ENCODE data around the gene ZNF117.
"Not testable (repeated sequence)": the region's sequence is repeated elsewhere in the genome, so short reads cannot be mapped to it uniquely, and the experiment has no call there.

- TF ChIP-seq POLR2AphosphoS5 (IDR thresholded peaks at IDR 0.05; ENCODE audit: borderline replicate concordance, low read depth, low read length); EZH2 (IDR thresholded peaks at IDR 0.05); FOXP2 (optimal IDR thresholded peaks at IDR 0.05; ENCODE audit: control extremely low read depth, extremely low read length, insufficient read depth): not testable (repeated sequence)
Observed at GRCh38 chr7:64950673-64951072, 40.2 kb downstream of the ZNF117 start.
